ENCODE results near the gene ERBB4. TPM values are rescaled to one million over a fixed set of nuclear protein-coding genes. Genes with fewer than 3 reads are reported as not detected.
A peak's percentile ranks its signal among the peaks of the same experiment; 100 is the strongest.

The ERBB4 gene
- total RNA-seq, 1 donor from 2014 or later: 1.8 TPM

GRCh38 chr2:211455216-211455841, 1083.3 kb downstream of the ERBB4 start:
- peak overlapping the region; percentile 26 for H3K27ac Mint-ChIP-seq (ENCODE audit: unreplicated experiment)
- no peaks in the 10 kb centered on the region for H3K27me3 Mint-ChIP-seq (ENCODE audit: unreplicated experiment)
- H3K9me3 Mint-ChIP-seq (ENCODE audit: unreplicated experiment): no peaks in the 10 kb centered on the region
- no peaks in the 10 kb centered on the region for H3K36me3 Mint-ChIP-seq (ENCODE audit: unreplicated experiment)
- no peak overlapping the region for H3K4me3 Mint-ChIP-seq (ENCODE audit: unreplicated experiment)
- DNase-seq: peak; percentile 54
- peak; percentile 89 for TF ChIP-seq CTCF (IDR thresholded peaks at IDR 0.05; ENCODE audit: partially characterized antibody, unreplicated experiment)
- H3K4me1 Mint-ChIP-seq (ENCODE audit: low read depth, unreplicated experiment): peaks cover 8% of the 10 kb centered on the region

DNA sequence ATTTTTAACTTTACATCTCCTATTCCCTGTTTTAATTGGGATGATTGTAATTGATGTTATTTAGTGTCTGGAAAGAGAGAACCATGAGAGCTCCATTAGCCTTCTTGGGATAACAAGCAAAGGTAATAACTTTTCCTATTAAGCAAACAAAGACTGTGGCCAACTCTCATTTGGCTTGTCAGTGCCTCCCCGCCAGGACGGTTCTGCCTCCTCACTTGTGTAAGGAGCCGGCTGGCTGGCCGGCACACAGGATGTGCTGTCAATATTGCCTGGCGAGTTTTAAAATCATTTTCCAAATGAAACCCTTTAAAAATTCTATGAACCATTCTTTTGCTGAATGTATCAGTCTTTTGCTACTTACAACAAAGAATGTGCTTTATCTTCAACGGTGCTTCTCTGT, 1083.9 kb downstream of the ERBB4 start:
- no peaks in the 10 kb centered on the region for H3K9me3 Mint-ChIP-seq (ENCODE audit: unreplicated experiment)
- no peak for DNase-seq
- no peaks in the 10 kb centered on the region for H3K27me3 Mint-ChIP-seq (ENCODE audit: unreplicated experiment)
- H3K36me3 Mint-ChIP-seq (ENCODE audit: unreplicated experiment): no peaks in the 10 kb centered on the region
- H3K4me3 Mint-ChIP-seq (ENCODE audit: unreplicated experiment): no peak overlapping the region
- H3K27ac Mint-ChIP-seq (ENCODE audit: unreplicated experiment): no peak overlapping the region
- no peak for TF ChIP-seq CTCF (IDR thresholded peaks at IDR 0.05; ENCODE audit: partially characterized antibody, unreplicated experiment)
- H3K4me1 Mint-ChIP-seq (ENCODE audit: low read depth, unreplicated experiment): peaks cover 8% of the 10 kb centered on the region

GRCh38 chr2:211453311-211453887, 1085.2 kb downstream of the ERBB4 start:
- Mint-ChIP-seq H3K27me3 (ENCODE audit: unreplicated experiment) (no peaks in the 10 kb centered on the region), H3K36me3 (ENCODE audit: unreplicated experiment) (no peaks in the 10 kb centered on the region), H3K4me1 (ENCODE audit: low read depth, unreplicated experiment) (peaks cover 8% of the 10 kb centered on the region), H3K27ac (ENCODE audit: unreplicated experiment) (no peak overlapping the region), H3K9me3 (ENCODE audit: unreplicated experiment) (no peaks in the 10 kb centered on the region), H3K4me3 (ENCODE audit: unreplicated experiment) (no peak overlapping the region)
- DNase-seq: no peak
- TF ChIP-seq CTCF (IDR thresholded peaks at IDR 0.05; ENCODE audit: partially characterized antibody, unreplicated experiment): no peak

DNA sequence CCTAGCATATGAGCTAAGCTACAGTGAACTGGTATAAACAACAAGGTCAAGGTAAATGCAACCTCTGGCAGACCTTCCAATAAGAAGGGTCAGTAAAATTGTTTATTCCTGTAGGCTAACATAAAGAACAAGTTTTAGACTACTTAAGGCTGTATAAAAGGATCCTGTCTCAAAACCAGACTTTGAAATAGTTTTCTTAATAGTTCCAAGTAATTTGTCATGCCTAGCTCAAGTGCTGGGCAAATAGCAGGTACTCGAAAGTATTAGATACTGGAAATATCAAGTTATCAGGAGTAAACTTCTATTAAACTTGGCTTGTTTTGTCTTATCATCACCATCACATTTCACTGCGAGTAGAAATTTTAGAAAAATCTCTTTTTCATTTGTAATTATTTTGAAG, 1087.0 kb downstream of the ERBB4 start:
- no peak for TF ChIP-seq CTCF (IDR thresholded peaks at IDR 0.05; ENCODE audit: partially characterized antibody, unreplicated experiment)
- no peaks in the 10 kb centered on the region for H3K36me3 Mint-ChIP-seq (ENCODE audit: unreplicated experiment)
- H3K27ac Mint-ChIP-seq (ENCODE audit: unreplicated experiment): no peak overlapping the region
- no peaks in the 10 kb centered on the region for H3K9me3 Mint-ChIP-seq (ENCODE audit: unreplicated experiment)
- DNase-seq: no peak
- no peak overlapping the region for H3K4me3 Mint-ChIP-seq (ENCODE audit: unreplicated experiment)
- H3K4me1 Mint-ChIP-seq (ENCODE audit: low read depth, unreplicated experiment): peaks cover 8% of the 10 kb centered on the region
- H3K27me3 Mint-ChIP-seq (ENCODE audit: unreplicated experiment): no peaks in the 10 kb centered on the region

DNA sequence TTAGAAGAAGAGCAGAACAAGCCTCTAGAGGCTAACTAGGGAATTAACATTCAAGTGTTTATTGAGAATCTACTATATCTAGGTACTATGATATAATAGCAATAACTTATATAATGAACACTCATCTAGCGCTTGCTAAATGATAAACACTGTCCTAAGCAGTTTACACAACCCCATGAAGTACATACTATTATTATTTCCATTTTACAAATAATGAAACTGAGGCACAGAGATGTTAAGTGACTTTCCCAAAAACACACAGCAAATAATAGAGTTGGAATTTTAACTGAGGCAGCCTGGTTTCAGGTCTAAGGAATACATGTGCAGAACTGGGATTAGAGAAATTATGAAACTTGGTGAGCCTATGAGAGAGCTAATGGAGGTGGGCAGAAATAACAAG, 1088.8 kb downstream of the ERBB4 start:
- no peak overlapping the region for H3K27ac Mint-ChIP-seq (ENCODE audit: unreplicated experiment)
- H3K9me3 Mint-ChIP-seq (ENCODE audit: unreplicated experiment): no peaks in the 10 kb centered on the region
- H3K4me1 Mint-ChIP-seq (ENCODE audit: low read depth, unreplicated experiment): peaks cover 2% of the 10 kb centered on the region
- TF ChIP-seq CTCF (IDR thresholded peaks at IDR 0.05; ENCODE audit: partially characterized antibody, unreplicated experiment): no peak
- no peak for DNase-seq
- no peaks in the 10 kb centered on the region for H3K36me3 Mint-ChIP-seq (ENCODE audit: unreplicated experiment)
- H3K4me3 Mint-ChIP-seq (ENCODE audit: unreplicated experiment): no peak overlapping the region
- no peaks in the 10 kb centered on the region for H3K27me3 Mint-ChIP-seq (ENCODE audit: unreplicated experiment)
